ENCODE measurements around the gene HPS4. TPM values are rescaled to one million over a fixed set of nuclear protein-coding genes. Genes with fewer than 3 reads are reported as not detected.

Gene HPS4
- total and polyA plus RNA-seq, 10 of the 15 experiments (the other 5 are each of a cell fraction or from before 2014, with no cell fraction given) = 11.7 to 36.7 (median 30.8) TPM

- Histone ChIP-seq H3K4me1 (ENCODE audit: control insufficient read depth, insufficient read depth, low read length) (no peaks in the 10 kb centered on the region), H3K9ac (ENCODE audit: control insufficient read depth, insufficient read depth, low read length) (no peak overlapping the region), H3K79me2 (ENCODE audit: control insufficient read depth, insufficient read depth, low read length) (no peaks in the 10 kb centered on the region), H2AFZ (ENCODE audit: control insufficient read depth, low read depth, low read length) (no peak overlapping the region), H3K4me2 (ENCODE audit: control insufficient read depth, insufficient read depth) (no peak overlapping the region), H3K4me3 (no peak overlapping the region), H4K20me1 (ENCODE audit: control insufficient read depth, insufficient read depth) (no peaks in the 10 kb centered on the region), H3K36me3 (ENCODE audit: control insufficient read depth in 2 of 2, insufficient read depth in 2 of 2, low read length in 1 of 2) (no peaks in the 10 kb centered on the region), H3K9me3 (replicated peaks; ENCODE audit: control insufficient read depth, insufficient read depth, low read length) (no peaks in the 10 kb centered on the region), H3K27ac (ENCODE audit: control insufficient read depth, insufficient read depth) (no peak overlapping the region), H3K27me3 (replicated peaks in 1 of 2; ENCODE audit: control insufficient read depth in 2 of 2, insufficient read depth in 2 of 2, low read length in 1 of 2) (peaks cover 0 to 1% of the 10 kb centered on the region in 2 experiments; a peak in 3 of 4 replicates)
- FAIRE-seq = no peak
- DNase-seq (ENCODE audit: low read depth, low spot score) = no peak
- RAD21 ChIA-PET (ENCODE audit: unreplicated experiment) = no interaction called here
- no peak for ATAC-seq
- CTCF ChIA-PET = interaction anchor here (0.6 to 1.0 kb wide), 2 partner anchors 57 to 513 kb away, joined by 4 read pairs; no protein-coding TSS in a partner anchor
- in situ Hi-C loops (cut with MboI) (no loop called here), intact Hi-C loops (cut with micrococcal nuclease; ENCODE audit: unreplicated experiment) (no loop called here)
- WGBS (ENCODE audit: insufficient coverage, insufficient replicate concordance, low lambda C conversion rate, missing lambda C conversion rate) = 34% methylated on average over 9 of the region's 9 CpGs
- POLR2A ChIA-PET = interaction anchor here (0.6 kb wide), 1 partner anchor 81 kb away, joined by 4 read pairs; no protein-coding TSS in a partner anchor
- BruUV-seq (replicated peaks) = no TSS peak
- SMC1A ChIA-PET (ENCODE audit: uncharacterized antibody, unreplicated experiment) = interaction anchor here (0.7 kb wide), 1 partner anchor 12 kb away, joined by 3 read pairs; no protein-coding TSS in a partner anchor
- TF ChIP-seq KLF5 (IDR thresholded peaks at IDR 0.05; ENCODE audit: partially characterized antibody) = no peak
- no peak for TF ChIP-seq LARP7 (IDR thresholded peaks at IDR 0.05)
- no peak for TF ChIP-seq IKZF1 (conservative IDR thresholded peaks at IDR 0.05)
- no peak for TF ChIP-seq SIN3A (IDR thresholded peaks at IDR 0.05; ENCODE audit: low read depth, low read length)
- TF ChIP-seq ATF3 (IDR thresholded peaks at IDR 0.05; ENCODE audit: borderline replicate concordance, extremely low read depth, low read depth, low read length) = no peak
- TF ChIP-seq RAD51 (IDR thresholded peaks at IDR 0.05) = no peak
- TF ChIP-seq CREM (IDR thresholded peaks at IDR 0.05; ENCODE audit: low read depth) = no peak
- no peak for TF ChIP-seq E4F1 (IDR thresholded peaks at IDR 0.05; ENCODE audit: borderline replicate concordance, partially characterized antibody)
- TF ChIP-seq BHLHE40 (IDR thresholded peaks at IDR 0.05; ENCODE audit: borderline replicate concordance in 1 of 2, low read depth in 2 of 2, low read length in 1 of 2) = no peak
- no peak for TF ChIP-seq ZBTB33 (IDR thresholded peaks at IDR 0.05)
- no peak for TF ChIP-seq NR2C1 (IDR thresholded peaks at IDR 0.05)
- TF ChIP-seq HCFC1 (IDR thresholded peaks at IDR 0.05; ENCODE audit: low read length) = no peak
- TF ChIP-seq NRF1 (conservative IDR thresholded peaks at IDR 0.05; ENCODE audit: low read depth, low read length) = no peak
- TF ChIP-seq HSF1 (IDR thresholded peaks at IDR 0.05; ENCODE audit: low read depth, low read length) = no peak
- TF ChIP-seq IRF3 (IDR thresholded peaks at IDR 0.05) = no peak
Observed at GRCh38 chr22:26416670-26417276, 66.8 kb downstream of the HPS4 start.

Data from GM12878 (cell line).